ENCODE data around the gene KCNK3.

KCNK3 gene

DNA sequence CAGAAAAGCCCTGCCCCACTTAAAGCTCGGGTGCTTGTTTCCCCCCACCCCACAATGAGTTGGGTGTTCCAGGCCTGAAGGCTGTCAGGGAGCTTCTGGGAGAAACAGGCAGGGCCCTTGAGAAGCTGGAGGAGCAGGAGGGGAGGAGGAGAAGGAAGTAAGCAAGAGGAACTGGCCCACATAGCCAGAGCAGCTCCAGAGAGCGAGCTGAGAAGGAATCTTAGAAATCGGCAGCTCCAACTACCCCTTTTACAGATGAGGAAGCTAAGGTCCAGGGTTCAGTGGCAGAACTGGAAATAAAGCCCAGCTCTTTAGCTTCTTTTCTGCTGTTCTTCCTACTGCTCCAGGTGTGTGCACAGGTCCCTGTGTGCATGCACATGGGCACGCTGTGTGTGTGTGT, 12.7 kb upstream of the KCNK3 start:
- no peak overlapping the region for H3K4me3 ChIP-seq (ENCODE audit: low read length)
- no peak for DNase-seq (ENCODE audit: low read depth)
- TF ChIP-seq, protein P1, sequence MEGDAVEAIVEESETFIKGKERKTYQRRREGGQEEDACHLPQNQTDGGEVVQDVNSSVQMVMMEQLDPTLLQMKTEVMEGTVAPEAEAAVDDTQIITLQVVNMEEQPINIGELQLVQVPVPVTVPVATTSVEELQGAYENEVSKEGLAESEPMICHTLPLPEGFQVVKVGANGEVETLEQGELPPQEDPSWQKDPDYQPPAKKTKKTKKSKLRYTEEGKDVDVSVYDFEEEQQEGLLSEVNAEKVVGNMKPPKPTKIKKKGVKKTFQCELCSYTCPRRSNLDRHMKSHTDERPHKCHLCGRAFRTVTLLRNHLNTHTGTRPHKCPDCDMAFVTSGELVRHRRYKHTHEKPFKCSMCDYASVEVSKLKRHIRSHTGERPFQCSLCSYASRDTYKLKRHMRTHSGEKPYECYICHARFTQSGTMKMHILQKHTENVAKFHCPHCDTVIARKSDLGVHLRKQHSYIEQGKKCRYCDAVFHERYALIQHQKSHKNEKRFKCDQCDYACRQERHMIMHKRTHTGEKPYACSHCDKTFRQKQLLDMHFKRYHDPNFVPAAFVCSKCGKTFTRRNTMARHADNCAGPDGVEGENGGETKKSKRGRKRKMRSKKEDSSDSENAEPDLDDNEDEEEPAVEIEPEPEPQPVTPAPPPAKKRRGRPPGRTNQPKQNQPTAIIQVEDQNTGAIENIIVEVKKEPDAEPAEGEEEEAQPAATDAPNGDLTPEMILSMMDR (conservative IDR thresholded peaks at IDR 0.05; ENCODE audit: low read depth, low read length): no peak

DNA sequence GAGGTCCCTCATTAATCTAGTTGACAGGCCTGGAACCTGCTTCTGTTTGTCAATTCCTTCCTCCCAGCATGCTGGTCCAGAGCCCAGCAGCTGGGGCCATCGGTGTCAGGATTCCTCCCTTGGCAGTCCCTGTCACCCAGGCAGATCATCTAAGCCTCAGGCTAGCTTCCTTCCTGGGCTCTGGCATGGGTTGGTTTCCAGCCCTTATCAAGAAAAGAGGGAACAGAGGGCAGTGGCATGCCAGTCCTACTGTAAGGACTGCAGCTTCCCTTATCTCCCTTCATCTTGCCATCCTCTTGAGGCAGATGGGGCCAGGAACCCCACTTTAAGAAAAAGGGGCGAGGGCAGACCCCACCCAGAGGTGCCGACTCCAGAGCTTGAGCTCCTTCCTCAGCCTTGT, 10.9 kb upstream of the KCNK3 start:
- DNase-seq (ENCODE audit: low read depth): no peak
- TF ChIP-seq, protein P1 (conservative IDR thresholded peaks at IDR 0.05; ENCODE audit: low read depth, low read length): no peak
- no peak overlapping the region for H3K4me3 ChIP-seq (ENCODE audit: low read length)

DNA sequence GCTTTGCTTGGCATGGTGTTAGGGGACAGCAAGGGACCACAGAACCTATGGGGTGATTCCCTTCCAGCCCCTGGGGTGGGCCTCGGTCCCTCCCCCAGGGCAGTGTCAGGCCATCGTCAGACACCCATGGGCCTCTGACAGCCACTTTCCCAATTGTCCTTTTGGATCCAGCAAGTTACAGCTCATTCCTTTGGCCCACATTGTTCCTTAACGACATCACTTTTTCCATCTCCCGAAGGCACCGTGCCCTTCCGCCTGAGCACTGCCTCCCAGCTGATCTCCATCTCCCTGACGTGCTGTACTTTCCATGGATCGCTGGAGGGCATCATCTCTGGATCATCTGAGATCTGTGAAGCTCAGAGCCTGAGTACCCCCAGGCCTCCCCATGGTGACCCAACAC, 10.4 kb upstream of the KCNK3 start:
- H3K4me3 ChIP-seq (ENCODE audit: low read length): no peak overlapping the region
- TF ChIP-seq, protein P1 (conservative IDR thresholded peaks at IDR 0.05; ENCODE audit: low read depth, low read length): no peak
- DNase-seq (ENCODE audit: low read depth): no peak

DNA sequence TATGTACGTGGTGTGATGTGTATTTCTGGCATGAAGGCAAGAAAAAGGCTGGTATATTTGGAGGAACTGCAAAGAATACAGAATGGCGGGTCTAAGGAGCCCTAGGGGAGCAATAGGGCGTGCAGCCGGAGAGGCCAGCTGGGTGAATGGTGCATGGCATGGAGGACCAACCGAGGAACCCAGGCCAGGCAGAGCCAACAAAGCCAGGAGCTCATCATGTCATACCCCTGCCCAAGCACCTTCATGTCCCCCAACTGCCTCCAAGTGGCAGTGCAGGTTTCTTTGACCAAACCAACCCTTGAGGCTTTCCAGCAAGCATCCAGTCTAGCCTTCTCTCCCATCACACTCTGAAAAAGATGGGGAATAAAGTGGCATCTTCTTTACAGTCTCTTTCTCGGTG, 8.9 kb upstream of the KCNK3 start:
- no peak for DNase-seq (ENCODE audit: low read depth)
- no peak overlapping the region for H3K4me3 ChIP-seq (ENCODE audit: low read length)
- TF ChIP-seq, protein P1 (conservative IDR thresholded peaks at IDR 0.05; ENCODE audit: low read depth, low read length): no peak

DNA sequence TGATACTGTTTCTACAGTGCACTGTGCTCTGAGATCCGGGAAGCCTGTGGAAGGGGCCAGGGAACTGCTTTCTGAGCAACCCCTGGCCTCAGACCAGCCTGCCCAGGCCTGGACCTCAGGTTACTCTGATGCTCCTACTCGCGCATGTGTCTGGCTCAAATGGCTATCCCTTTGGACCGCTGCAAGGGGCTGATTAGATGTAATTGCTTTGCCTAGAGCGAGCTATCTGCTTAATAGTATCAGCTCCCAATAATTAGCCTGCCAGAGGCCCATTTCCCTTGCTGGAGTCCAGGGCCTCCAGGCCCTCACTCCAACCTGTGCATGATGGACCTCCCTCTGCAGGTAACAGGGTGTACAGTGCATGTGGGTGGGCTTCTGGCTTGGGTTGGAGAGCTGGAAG, 7.2 kb upstream of the KCNK3 start:
- DNase-seq (ENCODE audit: low read depth): no peak
- TF ChIP-seq, protein P1 (conservative IDR thresholded peaks at IDR 0.05; ENCODE audit: low read depth, low read length): no peak

DNA sequence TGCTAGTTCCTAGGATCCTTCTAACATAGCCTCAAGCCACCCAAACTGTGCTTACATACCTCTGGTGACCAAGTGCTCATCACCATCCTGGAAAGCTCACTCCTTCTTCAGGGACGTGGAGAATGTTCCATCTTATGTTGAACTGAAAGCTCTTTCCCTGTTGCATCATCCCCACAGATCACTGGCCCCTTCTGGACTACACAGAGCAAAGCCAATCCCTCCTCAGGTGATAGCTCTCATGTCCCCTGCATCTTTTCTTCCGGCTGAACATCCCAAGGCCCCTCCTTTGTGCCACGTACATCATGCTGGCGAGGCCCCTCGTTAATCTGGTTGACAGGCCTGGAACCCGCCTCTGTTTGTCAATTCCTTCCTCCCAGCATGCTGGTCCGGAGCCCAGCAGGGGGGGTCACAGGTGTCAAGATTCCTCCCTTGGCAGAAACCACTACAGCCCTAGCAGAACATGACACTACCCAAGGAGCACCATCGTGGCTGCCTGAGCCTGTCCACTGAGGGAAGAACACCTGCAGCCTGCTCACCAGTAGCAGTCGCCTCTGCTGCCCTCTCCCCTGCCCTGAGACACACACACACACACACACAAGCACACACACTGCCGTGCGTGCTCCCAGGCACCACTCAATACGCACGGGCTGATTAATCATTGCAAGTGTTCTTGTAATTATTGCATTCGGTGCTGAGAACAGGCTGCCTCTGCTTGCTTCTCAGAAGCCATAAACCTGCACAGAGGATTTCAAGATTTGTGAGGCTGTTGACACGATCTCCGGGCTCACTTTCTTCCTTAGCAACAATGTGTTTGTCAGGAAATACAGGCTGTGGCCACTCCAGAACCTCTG, 6.3 kb upstream of the KCNK3 start:
- no peak overlapping the region for H3K4me3 ChIP-seq (ENCODE audit: low read length)
- TF ChIP-seq, protein P1 (conservative IDR thresholded peaks at IDR 0.05; ENCODE audit: low read depth, low read length): no peak
- DNase-seq (ENCODE audit: low read depth): no peak

More for the DNA sequence above, 7.2 kb upstream of the KCNK3 start:
- H3K4me3 ChIP-seq (ENCODE audit: low read length): no peak overlapping the region

DNA sequence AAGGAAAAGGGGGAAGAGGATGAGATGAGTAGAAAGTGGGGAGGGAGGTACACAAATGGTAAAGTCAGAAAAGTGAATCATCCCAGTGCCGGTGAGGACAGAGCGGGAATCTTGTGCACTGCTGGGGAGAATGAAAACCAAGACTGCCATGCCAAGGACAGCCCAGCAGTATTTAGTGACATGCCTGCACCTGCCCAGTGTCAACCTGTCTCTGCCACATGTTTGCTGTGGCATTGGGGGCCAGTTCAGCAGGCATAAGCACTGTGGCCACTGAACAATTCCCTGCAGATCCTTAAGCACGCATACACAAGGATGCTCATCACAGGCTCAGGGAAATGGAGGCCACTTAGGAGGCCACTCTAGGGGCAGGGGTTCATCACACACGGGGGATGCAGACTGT, 5.2 kb upstream of the KCNK3 start:
- TF ChIP-seq, protein P1 (conservative IDR thresholded peaks at IDR 0.05; ENCODE audit: low read depth, low read length): no peak

More for the DNA sequence above, 5.2 kb upstream of the KCNK3 start:
- no peak overlapping the region for H3K4me3 ChIP-seq (ENCODE audit: low read length)
- no peak for DNase-seq (ENCODE audit: low read depth)
